AG08395 (cell line): ENCODE data around the gene SLC36A3.
"Not testable (repeated sequence)": the region's sequence is repeated elsewhere in the genome, so short reads cannot be mapped to it uniquely, and the experiment has no call there.

Experiments
- DNase-seq: peaks from one replicate; pipeline ENCODE4 v3.0.0; 2012; ENCODE audit warnings: mixed read lengths, low spot score

SLC36A3 gene

DNA sequence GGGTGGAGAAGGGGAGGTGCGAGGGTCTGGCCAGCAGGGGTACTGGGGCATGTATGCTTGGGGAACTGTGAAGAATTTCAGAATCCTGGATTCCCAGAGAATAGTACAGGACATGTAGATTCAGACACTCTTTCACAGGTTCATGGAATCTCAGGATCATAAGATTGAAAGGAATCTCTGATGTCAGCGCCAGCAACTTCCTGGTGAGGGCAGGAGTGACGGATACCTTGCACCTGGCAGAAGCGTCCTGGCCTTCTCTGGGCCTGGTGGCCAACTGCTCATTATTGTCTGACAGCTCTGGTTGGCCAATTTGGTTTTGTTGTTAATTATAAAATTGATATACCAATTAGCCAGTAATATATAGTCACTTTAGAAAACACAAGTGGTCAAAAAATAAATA is 43.6 kb downstream of the SLC36A3 start:
- DNase-seq = no peak

DNA sequence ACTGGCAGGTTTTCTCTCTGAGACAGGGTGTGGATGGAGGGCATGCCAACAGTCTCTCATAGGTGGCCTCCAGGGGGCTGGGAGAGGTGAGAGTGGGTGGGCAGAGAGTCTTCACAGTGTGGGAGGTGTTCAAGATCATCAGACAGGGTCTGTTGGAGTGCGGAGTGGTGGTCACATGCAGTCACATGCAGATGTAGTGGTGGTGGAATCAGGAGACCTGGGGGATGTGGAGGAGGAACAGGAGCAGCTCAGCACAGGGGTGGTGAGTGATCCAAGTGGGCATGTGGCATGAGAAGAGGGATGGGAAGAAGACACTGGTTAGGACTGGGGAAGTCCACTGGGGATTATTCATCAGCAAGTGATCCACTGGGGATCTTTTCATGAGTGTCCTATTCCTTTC is 44.8 kb downstream of the SLC36A3 start:
- DNase-seq = no peak

DNA sequence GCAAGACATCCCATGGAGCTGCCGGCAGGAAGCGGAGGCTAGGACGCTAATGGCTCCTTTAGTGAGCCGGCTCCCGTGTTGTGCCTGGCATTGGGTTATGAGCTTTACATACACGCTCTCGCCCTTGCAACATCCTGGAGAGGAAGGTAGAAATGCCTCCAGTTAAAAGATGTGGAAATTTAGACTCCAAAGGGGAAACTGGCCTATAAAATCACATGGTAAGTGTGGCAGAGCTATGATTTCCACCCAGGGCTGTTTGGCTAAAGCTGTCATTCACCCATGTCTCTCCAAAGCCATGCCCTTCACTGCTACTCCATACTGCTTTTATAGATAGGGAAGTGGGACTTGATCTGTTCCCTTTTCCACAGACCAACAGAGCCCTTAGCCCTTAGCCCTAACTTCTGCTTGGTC is 45.4 kb downstream of the SLC36A3 start:
- DNase-seq = no peak

DNA sequence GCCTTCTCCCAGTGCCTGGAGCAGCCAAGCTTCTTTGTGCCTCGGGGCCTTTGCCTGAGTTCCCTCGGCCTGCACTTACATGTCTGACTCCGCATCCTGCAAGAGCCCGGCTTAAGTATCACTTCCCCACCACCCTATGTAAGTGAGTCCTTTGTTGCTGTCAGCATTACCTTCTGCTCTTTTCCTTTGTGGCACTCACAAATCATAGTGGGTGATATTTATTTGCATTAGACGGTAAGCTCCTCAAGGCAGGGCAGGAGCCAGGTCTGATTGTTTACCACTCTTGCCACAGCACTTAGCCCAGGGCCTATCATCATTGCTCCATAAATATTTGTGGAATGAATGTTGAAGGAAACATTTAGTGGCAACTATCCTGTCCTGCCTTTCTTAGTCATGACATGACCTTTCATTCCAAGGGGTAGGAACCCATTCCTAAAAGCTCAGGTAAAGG is 45.8 kb downstream of the SLC36A3 start:
- DNase-seq = peak; percentile 33

DNA sequence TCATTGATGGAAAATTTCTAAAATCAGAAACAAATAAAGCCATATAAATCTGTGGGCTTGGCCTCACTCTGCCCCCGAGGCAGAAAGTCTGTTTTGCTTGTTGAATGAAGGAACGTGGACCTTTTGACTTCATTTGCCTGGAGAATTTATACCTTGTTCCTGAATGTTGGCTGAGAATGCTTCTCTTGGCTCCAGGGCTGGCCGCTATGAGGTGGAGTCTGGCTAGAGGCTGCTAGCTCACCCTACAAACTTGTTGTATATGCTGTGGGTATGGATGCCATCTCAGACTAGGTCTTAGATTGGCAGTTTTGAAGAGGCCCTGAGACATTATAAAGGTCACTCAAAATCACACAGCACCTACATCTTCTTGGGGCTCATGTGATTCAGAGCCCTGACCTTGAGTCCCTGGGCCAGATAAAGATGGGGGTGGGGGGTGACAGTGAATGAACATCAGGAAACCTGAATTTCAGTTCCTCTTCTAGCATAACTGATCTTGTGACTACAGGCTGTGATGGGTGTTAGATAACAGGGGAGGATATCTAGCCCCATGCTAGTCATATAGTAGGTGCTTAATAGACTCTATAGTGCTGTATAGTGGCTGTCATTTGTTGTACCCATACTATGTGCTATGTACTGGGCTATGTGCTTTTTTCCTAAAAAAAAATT is 47.8 kb downstream of the SLC36A3 start:
- no peak for DNase-seq

DNA sequence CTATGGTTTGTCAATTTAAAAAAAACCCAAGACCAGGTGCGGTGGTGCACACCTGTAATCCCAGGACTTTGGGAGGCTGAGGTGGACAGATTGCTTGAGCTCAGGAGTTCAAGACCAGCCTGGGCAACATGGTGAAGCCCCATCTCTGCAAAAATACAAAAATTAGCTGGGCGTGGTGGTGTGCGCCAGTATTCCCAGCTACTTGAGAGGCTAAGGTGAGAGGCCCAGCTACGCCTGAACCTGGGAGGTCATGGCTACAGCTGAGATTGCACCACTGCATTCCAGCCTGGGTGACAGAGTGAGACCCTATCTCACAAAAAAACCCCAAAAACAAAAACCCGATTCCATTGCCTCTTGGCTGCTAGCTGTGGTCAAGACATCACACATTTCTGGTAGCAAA is 48.6 kb downstream of the SLC36A3 start:
- not testable (repeated sequence) for DNase-seq

DNA sequence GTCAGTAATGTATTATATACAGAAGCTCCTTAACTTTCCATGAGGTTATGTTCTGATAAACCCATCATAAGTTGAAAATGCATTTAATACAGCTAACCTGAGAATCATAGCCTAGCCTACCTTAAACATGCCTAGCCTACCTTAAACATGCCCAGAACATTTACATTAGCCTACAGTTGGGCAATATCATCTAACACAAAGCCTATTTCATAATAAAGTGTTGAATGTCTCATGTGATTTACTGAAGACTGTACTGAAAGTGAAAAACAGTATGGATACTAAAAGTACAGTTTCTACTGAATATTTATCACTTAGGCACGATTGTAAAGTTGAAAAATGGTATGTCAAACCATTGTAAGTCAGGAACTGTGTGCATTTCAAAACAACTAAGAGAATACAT is 49.0 kb downstream of the SLC36A3 start:
- DNase-seq = no peak

DNA sequence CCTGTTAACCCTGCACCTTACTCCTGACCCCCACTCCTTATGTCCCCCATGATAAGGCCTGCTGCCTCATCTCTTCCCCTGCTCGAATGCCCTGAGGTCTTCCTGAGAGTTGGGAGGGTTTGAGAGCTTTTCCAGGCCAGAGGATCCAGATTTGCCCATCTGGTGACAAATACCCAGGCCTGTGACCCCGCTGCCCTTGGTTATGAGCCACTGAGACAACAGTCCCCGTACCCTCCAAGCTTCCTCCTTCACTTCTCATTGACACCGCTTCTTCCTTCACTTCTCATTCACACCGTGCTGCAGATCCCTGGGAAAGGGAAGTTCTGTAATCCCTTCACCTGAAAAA is 50.0 kb downstream of the SLC36A3 start:
- DNase-seq = no peak

DNA sequence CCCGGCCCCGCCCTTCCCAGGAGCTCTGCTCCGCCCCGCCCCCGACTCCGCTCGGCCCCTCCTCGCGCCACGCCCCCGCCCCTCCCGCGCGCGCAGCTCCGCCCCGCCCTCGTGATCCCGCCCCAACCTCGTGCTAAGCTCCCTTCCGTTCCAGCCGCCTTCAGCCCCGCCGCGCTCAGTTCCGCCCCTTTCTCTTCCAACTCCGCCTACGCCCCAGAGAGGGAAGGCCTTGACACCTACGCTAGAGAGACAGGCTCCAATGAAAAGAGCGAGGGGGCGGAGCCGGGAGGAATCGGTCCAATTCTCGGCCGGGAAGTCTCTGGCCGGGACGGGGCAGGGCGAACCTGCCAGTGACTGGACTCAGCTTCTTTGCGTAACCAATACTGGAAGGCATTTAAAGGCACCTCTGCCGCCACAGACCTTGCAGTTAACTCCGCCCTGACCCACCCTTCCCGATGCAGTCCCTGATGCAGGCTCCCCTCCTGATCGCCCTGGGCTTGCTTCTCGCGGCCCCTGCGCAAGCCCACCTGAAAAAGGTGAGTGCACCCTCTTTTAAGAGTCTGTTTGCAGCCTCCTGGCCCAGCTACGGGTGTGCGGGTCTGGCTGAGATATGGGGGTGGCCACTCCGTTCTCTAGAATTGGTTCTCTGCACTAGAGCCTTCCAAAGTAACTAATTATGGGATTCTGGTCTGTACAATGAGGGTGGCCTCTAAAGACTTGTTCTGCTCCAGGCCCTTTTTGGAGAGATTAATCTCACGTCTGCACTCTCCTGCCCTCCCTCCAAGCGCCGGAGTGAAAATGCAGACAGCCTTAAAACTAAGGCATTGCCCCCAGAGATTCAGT is 50.6 kb downstream of the SLC36A3 start, which contains the start of gene GM2A:
Gene GM2A (plus strand): TSS at position 424 of the 843 bp plus-strand sequence. CDS start 32 bp downstream, at position 456.
- DNase-seq = peak; percentile 99

DNA sequence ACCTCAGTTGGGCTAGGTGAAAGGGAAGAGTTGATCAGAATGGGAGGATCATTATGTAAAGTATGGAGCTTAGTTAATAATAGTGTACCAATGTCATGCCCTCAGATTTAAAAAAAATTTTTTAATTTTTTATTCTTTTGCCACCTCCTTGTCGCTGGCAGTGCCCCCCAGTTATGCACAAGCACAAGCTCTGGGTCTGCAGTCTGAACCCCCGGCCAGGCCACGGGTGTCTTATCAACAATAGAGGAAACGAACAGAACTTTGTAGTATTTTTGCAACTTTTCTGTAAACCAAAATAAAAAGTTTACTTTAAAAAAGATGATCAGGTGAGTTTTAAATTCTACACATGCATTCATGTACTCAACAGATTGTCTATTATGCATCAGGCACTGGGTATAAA is 51.9 kb downstream of the SLC36A3 start:
- DNase-seq = no peak

DNA sequence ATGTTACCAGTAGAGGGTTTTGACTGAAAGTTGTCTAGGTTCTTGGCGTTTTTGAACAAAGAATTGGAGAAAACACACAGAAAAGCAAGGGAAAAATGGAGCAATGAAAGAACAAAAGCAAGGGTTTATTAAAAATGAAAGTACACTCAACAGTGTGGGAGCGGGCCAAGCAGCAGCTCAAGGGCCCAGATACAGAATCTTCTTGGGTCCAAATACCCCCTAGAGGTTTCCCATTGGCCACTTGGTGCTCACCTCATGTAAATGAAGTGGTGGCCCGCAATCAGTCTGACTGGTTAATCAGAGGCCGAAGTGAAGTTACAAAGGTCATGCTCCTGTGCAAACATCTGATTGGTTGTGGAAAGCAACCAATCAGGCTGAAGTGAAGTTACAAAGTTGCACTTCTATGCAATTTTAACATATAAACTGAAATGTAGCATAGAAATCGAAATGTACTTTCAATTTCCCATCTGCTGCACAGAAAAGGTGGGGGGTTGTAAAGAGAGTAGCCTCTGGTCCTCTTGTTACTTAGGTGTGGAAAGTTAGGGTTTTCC is 52.5 kb downstream of the SLC36A3 start:
- no peak for DNase-seq

DNA sequence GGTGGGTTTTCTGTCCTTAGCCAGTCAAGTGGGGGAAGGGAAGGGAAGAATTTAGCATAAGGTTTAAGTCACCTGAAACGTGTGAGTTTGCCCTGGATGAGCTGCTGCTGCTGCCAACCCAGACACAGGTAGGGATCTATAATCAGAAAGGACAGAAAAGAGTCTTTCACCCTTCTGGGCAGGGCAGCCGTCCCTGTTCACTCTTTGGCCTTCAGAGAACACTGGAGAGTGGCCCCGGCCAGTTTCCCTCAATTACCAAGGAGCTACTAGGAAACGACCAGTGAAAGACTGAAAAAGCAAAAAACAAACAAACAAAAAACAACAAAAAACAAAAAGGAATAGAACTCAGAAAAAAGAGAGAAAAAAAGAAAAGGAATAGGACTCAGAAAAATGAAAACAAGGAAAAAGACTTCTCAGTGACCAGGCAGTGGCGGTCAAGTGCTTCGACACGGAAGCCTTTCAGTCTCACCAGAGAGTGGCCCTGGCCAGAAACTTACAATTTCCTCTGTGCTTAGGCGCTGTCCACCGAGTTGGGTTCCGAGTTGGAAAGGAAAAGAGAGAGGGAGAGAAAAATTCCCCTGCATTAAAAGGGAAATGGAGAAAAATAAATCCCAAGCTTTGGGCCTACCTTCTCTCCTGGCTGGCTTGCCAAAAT is 53.1 kb downstream of the SLC36A3 start:
- DNase-seq = no peak

DNA sequence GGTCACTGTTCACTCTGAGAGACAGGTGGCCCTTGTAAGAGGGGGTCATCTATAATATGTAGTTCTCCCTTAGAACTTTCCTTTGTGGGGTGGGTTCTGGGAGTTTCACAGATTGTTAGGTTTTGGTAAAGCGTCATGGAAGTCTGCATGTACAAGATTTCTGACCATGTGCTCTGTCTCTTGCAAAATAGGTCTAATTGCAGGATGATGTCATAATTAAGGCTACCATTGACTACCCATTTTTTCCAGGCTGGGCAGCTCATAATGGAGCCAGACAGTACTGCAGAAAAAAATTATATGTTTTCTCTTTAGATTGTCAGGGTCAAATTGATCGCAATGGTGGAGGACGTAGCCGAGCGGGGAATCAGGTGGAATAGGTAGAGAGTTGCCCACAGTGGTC is 54.3 kb downstream of the SLC36A3 start:
- DNase-seq = no peak

DNA sequence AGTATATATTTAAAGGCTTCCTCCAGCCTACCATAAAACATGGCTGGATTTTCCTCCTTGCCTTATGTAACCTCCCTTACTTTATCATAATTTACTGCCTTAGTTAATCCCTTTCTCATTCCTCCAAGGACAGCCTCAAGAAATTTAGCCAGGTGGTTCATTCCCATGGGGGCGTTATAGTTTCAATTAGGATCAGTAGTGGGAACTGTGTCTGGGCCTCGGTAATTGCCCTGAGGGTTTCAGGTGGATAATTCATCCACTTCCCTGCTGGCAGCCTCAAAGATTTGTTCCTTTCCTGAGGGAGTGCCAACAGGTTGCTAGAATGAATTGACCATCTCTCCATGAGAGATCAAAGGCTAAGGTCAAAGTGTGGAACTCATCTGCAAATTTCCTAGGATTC is 54.9 kb downstream of the SLC36A3 start:
- DNase-seq = no peak

DNA sequence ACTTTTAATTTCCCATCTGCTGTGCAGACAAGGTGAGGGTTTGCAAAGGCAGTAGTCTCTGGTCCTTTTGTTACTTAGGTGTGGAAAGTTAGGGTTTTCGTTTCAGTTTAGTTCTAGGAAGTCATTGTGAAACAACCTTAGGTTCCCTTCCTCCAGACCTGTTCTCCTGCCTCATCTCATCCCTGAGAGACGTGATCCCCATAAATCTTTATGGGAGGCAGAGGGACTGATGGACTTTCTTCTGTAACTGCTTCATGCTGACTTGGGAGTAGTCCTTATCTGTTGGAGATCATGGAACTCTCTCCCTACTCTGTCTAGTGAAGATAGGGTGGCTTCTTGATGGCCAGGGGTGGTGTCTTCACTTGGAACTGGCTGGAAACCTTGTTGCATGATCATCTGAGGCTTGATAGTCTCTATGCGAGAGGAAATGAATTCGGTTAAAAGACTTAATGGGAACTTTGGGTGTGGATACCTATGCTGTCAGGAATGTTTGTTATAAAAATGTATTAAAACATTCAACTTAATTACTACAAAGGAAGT is 57.8 kb downstream of the SLC36A3 start:
- no peak for DNase-seq

DNA sequence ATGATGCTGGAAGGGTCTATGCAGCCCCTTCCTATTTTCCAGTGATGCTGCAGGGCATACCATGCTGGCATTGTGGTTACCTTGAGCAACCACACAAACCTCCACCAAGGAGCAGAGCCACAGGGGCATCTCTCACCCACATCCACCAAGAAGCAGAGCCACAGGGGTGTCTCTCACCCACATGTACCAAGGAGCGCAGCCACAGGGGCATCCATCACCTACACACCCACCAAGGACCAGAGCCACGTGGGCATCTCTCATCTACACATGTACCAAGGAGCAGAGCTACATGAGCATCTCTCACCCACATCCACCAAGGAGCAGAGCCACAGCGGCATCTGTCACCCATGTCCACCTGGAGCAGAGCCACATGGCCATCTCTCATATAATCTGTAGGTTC is 59.4 kb downstream of the SLC36A3 start:
- DNase-seq = no peak

DNA sequence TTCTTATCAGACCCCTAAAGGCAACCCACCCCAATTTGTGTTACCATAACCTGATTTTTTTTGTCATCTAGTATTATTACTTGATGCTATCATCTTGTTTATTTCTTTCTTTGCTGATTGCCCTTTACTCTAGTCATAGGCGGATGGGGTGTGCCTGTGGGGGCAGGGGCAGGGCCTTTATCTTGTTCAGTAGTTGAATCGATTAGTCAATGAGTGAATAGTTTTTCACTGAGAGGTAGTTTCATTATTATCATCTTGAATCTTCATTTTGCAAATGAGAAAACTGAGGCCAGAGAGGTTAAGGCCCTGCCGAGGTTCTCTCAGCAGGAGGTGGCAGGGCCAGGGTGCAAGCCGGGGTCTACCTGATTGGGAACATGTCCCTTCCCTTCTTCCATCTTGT is 60.0 kb downstream of the SLC36A3 start:
- DNase-seq = no peak

DNA sequence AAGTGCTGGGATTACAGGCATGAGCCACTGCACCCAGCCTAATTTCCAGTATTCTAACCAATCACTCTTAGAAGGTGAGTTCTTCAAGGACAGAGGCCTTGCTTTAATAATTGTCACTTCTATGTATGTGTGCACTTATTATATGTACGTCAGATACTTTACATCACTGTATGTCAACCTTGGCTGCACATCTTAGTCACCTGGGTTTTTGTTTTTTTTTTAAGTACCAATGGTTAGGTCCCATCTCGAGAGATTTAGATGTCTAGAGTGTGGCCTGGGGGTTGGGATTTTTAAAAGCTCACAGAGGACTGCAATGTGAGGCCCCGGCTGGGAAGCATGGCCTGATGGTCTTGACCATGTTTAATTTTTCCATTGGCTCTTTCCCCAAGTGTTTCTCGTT is 60.4 kb downstream of the SLC36A3 start:
- no peak for DNase-seq

DNA sequence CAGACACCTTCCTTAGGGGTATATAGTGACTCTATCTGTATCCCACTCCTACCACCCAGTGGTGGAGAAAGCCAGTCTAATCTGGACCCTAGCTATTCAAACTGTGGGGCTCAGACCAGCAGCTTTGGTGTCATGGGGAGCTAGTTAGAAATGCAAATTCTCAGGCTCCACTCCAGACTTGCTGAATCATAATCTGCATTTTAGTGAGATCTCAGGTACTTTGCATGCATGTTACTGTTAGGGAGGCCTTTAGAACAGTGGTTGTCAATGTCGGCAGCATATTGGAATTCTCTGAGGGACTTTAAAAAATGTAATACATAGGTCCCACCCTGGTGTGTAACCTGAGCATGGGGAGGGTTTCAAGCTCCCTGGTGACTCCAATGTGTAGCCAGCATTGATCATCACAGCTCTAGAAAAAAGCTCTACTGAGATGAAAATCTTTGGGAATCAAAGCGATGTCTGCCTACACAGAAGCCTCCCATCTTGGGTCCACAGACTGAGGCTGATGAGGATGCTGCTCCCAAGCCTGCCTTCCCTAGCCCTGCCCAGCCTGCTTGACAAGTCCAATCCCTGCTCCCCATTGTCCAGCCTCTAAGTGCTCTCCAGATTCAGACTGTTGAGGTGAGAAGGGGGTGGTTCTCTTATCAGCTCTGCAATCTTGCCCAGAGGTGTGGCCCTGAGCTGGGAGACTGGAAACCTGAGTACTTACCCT is 62.5 kb downstream of the SLC36A3 start:
- no peak for DNase-seq

DNA sequence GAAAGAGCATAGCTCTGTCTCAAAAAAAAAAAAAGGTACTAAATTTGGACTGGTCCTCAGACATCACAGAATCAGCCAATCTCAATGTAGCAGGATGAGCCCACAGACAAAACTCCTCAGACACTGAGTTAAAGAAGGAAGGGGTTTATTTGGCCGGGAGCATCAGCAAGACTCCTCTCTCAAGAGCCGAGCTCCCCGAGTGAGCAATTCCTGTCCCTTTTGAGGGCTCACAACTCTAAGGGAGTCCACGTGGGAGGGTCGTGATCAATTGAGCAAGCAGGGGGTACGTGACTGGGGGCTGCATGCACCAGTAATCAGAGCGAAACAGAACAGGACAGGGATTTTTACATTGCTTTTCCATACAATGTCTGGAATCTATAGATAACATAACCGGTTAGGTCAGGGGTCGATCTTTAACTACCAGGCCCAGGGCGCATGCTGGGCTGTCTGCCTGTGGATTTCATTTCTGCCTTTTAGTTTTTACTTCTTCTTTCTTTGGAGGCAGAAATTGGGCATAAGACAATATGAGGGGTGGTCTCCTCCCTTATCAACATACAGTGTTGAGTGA is 63.2 kb downstream of the SLC36A3 start:
- DNase-seq = not testable (repeated sequence)

DNA sequence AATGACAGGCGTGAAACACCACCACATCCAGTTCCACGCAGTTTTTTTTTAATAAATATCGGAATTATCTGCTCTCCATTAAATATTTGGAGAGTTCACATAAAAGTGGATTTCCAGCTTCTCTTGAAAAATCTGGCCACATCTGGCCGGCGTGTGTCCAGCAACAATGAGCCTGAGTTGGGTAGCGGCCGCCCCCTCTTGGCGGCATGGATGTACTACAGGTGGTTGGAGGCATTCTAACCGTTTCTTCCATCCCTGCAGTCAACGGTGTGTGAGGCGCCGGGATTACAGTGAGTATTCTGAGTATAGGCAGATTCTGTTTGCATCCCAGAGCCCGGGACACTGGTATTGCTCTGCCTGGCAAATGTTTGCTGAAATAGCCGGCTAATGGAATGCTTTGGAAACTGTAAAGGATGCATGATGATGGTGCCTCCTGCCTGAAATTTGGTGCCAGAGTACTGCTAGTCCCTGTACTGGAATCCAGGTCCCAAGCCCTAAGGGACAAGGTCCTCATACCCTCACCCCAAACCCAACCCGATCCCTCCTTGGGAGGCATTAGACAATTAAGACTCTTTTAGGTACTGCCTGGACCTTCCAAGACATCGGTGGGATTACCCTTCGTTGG is 64.2 kb downstream of the SLC36A3 start:
- DNase-seq = peak; percentile 89
